ENCODE data around the gene GTSE1. TPM values are rescaled to one million over a fixed set of nuclear protein-coding genes. Genes with fewer than 3 reads are reported as not detected.

GTSE1 gene
- polyA plus RNA-seq, 1 donor (not counting 4 experiments of a cell fraction or from before 2014, with no cell fraction given) = 4.7 TPM

DNA sequence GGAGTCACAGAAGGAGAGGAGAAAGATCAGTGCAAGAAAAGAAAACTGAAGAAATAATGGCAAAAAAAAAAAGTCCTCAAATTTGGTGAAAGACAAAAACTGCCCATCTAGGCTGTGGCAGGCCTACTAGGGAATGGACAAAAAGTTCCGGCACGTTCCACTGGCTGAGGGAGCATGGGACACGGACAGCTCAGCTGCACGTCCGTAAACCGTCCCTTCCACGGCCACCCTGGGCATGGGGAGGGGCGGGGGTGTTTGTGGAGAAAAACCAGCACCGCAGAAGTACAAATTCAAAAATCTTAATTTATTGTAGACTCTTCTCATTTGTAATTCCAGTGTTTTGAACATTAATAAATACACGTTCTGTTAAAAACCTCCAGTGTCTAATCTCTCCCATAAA lies 64.2 kb downstream of the GTSE1 start:
- H3K36me3 ChIP-seq (ENCODE audit: control insufficient read depth in 2 of 2, extremely low read depth in 1 of 2, insufficient read depth in 2 of 2, low read length in 2 of 2) = peaks cover 20 to 43% of the 10 kb centered on the region in 2 experiments
- no peak overlapping the region for H2AFZ ChIP-seq (ENCODE audit: control insufficient read depth, low read length)
- peaks cover under 1% of the 10 kb centered on the region for H3K4me1 ChIP-seq (ENCODE audit: control insufficient read depth, extremely low read depth, insufficient read depth, low read length)
- H3K27me3 ChIP-seq (ENCODE audit: control insufficient read depth, extremely low read depth, insufficient read depth, low read length) = no peaks in the 10 kb centered on the region
- dilution Hi-C loops (cut with MboI; ENCODE audit: extremely low pct_ligation_motif_present, low sequenced_read_pairs) = no loop called here
- TF ChIP-seq EZH2 (IDR thresholded peaks at IDR 0.05; ENCODE audit: low read length) = no peak
- H4K20me1 ChIP-seq (ENCODE audit: control insufficient read depth, extremely low read depth, insufficient read depth, low read length) = no peaks in the 10 kb centered on the region
- no peaks in the 10 kb centered on the region for H3K79me2 ChIP-seq (ENCODE audit: control insufficient read depth, insufficient read depth, low read length)
- FAIRE-seq (no peak), DNase-seq (ENCODE audit: low read depth, low spot score) (no peak)
- H3K27ac ChIP-seq (ENCODE audit: control insufficient read depth, insufficient read depth, low read length) = no peak overlapping the region
- H3K4me2 ChIP-seq (ENCODE audit: control insufficient read depth, extremely low read depth, insufficient read depth, low read depth, low read length) = no peak overlapping the region
- H3K4me3 ChIP-seq (ENCODE audit: control insufficient read depth in 2 of 3, extremely low read depth in 1 of 3, insufficient read depth in 2 of 3, low read depth in 1 of 3, low read length in 3 of 3) = no peak overlapping the region
- H3K9me1 ChIP-seq (ENCODE audit: control insufficient read depth, extremely low read depth, insufficient read depth, low read length) = no peaks in the 10 kb centered on the region
- H3K9me3 ChIP-seq (ENCODE audit: control insufficient read depth, low read depth, low read length) = no peaks in the 10 kb centered on the region
- no peak overlapping the region for H3K9ac ChIP-seq (ENCODE audit: control insufficient read depth, extremely low read depth, insufficient read depth, low read length)

DNA sequence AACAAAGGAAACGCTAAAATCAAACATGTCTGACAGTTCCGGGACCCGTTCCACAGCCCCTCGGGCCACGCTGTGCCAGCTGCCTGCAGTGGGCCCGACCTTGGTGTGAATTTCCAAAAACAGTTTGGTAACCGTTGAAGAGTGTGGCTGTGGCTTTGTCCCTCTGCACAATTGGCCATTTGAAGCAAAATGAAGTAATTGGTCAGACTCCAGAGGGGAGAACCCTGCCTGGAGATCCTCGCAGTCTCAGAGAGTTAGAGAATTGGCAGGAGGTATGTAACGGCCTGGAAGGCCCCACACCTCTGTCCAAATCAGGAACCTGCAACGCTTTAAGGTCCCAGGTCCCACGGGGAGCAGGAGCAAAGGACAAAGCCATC lies 65.1 kb downstream of the GTSE1 start:
- TF ChIP-seq EZH2 (IDR thresholded peaks at IDR 0.05; ENCODE audit: low read length) = no peak
- TF ChIP-seq, protein P1, sequence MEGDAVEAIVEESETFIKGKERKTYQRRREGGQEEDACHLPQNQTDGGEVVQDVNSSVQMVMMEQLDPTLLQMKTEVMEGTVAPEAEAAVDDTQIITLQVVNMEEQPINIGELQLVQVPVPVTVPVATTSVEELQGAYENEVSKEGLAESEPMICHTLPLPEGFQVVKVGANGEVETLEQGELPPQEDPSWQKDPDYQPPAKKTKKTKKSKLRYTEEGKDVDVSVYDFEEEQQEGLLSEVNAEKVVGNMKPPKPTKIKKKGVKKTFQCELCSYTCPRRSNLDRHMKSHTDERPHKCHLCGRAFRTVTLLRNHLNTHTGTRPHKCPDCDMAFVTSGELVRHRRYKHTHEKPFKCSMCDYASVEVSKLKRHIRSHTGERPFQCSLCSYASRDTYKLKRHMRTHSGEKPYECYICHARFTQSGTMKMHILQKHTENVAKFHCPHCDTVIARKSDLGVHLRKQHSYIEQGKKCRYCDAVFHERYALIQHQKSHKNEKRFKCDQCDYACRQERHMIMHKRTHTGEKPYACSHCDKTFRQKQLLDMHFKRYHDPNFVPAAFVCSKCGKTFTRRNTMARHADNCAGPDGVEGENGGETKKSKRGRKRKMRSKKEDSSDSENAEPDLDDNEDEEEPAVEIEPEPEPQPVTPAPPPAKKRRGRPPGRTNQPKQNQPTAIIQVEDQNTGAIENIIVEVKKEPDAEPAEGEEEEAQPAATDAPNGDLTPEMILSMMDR (optimal IDR thresholded peaks at IDR 0.05 in 1 of 3, IDR thresholded peaks at IDR 0.05 in 1 of 3, conservative IDR thresholded peaks at IDR 0.05 in 1 of 3; ENCODE audit: extremely low read depth in 1 of 3, insufficient read depth in 2 of 3, low read length in 3 of 3) = no peak
- no peak overlapping the region for H2AFZ ChIP-seq (ENCODE audit: control insufficient read depth, low read length)
- H3K79me2 ChIP-seq (ENCODE audit: control insufficient read depth, insufficient read depth, low read length) = no peaks in the 10 kb centered on the region
- no peak overlapping the region for H3K4me3 ChIP-seq (ENCODE audit: control insufficient read depth in 2 of 3, extremely low read depth in 1 of 3, insufficient read depth in 2 of 3, low read depth in 1 of 3, low read length in 3 of 3)
- peaks cover 16 to 40% of the 10 kb centered on the region in 2 experiments for H3K36me3 ChIP-seq (ENCODE audit: control insufficient read depth in 2 of 2, extremely low read depth in 1 of 2, insufficient read depth in 2 of 2, low read length in 2 of 2)
- FAIRE-seq (no peak), DNase-seq (ENCODE audit: low read depth, low spot score) (no peak)
- H3K9ac ChIP-seq (ENCODE audit: control insufficient read depth, extremely low read depth, insufficient read depth, low read length) = no peak overlapping the region
- dilution Hi-C loops (cut with MboI; ENCODE audit: extremely low pct_ligation_motif_present, low sequenced_read_pairs) = no loop called here
- H3K27ac ChIP-seq (ENCODE audit: control insufficient read depth, insufficient read depth, low read length) = no peak overlapping the region
- no peak overlapping the region for H3K4me2 ChIP-seq (ENCODE audit: control insufficient read depth, extremely low read depth, insufficient read depth, low read depth, low read length)
- H4K20me1 ChIP-seq (ENCODE audit: control insufficient read depth, extremely low read depth, insufficient read depth, low read length) = no peaks in the 10 kb centered on the region
- H3K9me3 ChIP-seq (ENCODE audit: control insufficient read depth, low read depth, low read length) = no peaks in the 10 kb centered on the region
- H3K4me1 ChIP-seq (ENCODE audit: control insufficient read depth, extremely low read depth, insufficient read depth, low read length) = no peaks in the 10 kb centered on the region
- no peaks in the 10 kb centered on the region for H3K27me3 ChIP-seq (ENCODE audit: control insufficient read depth, extremely low read depth, insufficient read depth, low read length)
- no peaks in the 10 kb centered on the region for H3K9me1 ChIP-seq (ENCODE audit: control insufficient read depth, extremely low read depth, insufficient read depth, low read length)
